ENCODE measurements around the gene IL1RAPL2.

Gene IL1RAPL2

DNA sequence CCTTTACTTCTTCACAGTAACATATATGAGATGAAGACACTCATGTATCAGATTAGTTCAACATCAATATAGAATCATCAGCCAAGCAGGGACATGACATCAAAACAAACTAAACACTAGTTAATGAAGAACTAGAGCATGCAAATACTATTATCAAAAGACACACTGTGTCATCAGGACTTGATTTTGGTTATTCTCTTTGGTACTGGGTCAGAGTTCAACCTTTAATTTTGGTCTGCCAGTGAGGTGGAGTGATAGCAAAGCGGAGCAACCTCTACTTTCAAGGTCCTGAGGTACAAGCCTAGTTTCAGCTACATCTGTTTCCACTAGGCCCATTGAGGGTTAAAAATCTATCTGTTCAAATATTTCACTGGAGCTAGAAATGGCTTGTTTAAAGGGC lies 584.0 kb downstream of the IL1RAPL2 start:
- H3K27me3 ChIP-seq (ENCODE audit: low read depth, low read length): no peaks in the 10 kb centered on the region
- no peaks in the 10 kb centered on the region for H3K9me3 ChIP-seq (ENCODE audit: insufficient read depth, low read length)
- H3K36me3 ChIP-seq (replicated peaks; ENCODE audit: low read depth, low read length): no peaks in the 10 kb centered on the region
- H4K20me1 ChIP-seq (ENCODE audit: insufficient read depth, low read length): no peaks in the 10 kb centered on the region
- H3K4me2 ChIP-seq (ENCODE audit: low read length): no peak overlapping the region
- no peaks in the 10 kb centered on the region; the same call in 1 of the 2 replicates for H3K4me1 ChIP-seq (ENCODE audit: low read length)
- no peaks in the 10 kb centered on the region for H3K79me2 ChIP-seq (ENCODE audit: low read length)
- H3K9ac ChIP-seq (ENCODE audit: low read length): no peak overlapping the region
- no peak overlapping the region for H3K4me3 ChIP-seq (ENCODE audit: low read length)
- H3K27ac ChIP-seq (ENCODE audit: low read length): no peak overlapping the region
- H2AFZ ChIP-seq (ENCODE audit: low read depth, low read length): no peak overlapping the region
- no peak for TF ChIP-seq EZH2phosphoT487 (IDR thresholded peaks at IDR 0.05; ENCODE audit: low read depth)
- TF ChIP-seq, protein P1, sequence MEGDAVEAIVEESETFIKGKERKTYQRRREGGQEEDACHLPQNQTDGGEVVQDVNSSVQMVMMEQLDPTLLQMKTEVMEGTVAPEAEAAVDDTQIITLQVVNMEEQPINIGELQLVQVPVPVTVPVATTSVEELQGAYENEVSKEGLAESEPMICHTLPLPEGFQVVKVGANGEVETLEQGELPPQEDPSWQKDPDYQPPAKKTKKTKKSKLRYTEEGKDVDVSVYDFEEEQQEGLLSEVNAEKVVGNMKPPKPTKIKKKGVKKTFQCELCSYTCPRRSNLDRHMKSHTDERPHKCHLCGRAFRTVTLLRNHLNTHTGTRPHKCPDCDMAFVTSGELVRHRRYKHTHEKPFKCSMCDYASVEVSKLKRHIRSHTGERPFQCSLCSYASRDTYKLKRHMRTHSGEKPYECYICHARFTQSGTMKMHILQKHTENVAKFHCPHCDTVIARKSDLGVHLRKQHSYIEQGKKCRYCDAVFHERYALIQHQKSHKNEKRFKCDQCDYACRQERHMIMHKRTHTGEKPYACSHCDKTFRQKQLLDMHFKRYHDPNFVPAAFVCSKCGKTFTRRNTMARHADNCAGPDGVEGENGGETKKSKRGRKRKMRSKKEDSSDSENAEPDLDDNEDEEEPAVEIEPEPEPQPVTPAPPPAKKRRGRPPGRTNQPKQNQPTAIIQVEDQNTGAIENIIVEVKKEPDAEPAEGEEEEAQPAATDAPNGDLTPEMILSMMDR (IDR thresholded peaks at IDR 0.05; ENCODE audit: low read depth, low read length): no peak

DNA sequence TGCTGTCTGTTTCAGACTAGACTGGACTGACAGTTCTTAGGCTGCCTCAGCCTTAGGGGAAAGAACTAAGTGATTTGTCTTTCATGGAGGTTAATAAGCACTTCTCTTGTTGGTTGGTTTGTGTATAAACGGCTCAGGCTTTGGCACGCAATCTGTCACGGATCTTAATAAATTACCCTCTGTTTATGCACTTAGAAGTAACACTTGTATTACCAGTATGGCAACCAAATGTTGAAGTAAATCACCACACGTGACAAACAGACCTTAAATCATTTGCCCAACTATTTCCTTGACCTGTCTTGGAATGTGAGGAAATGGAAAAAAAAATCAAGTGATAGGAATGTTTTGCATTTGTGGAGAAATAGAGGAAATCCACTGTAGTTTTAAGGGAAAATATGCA lies 584.6 kb downstream of the IL1RAPL2 start:
- H3K27me3 ChIP-seq (ENCODE audit: low read depth, low read length): no peaks in the 10 kb centered on the region
- H3K4me1 ChIP-seq (ENCODE audit: low read length): no peaks in the 10 kb centered on the region
- no peak for TF ChIP-seq EZH2phosphoT487 (IDR thresholded peaks at IDR 0.05; ENCODE audit: low read depth)
- TF ChIP-seq, protein P1 (IDR thresholded peaks at IDR 0.05; ENCODE audit: low read depth, low read length): no peak
- no peak overlapping the region for H3K9ac ChIP-seq (ENCODE audit: low read length)
- H3K4me2 ChIP-seq (ENCODE audit: low read length): no peak overlapping the region
- H3K4me3 ChIP-seq (ENCODE audit: low read length): no peak overlapping the region
- H3K79me2 ChIP-seq (ENCODE audit: low read length): no peaks in the 10 kb centered on the region
- no peak overlapping the region for H2AFZ ChIP-seq (ENCODE audit: low read depth, low read length)
- H3K27ac ChIP-seq (ENCODE audit: low read length): no peak overlapping the region
- no peaks in the 10 kb centered on the region for H4K20me1 ChIP-seq (ENCODE audit: insufficient read depth, low read length)
- H3K36me3 ChIP-seq (replicated peaks; ENCODE audit: low read depth, low read length): no peaks in the 10 kb centered on the region
- H3K9me3 ChIP-seq (ENCODE audit: insufficient read depth, low read length): no peaks in the 10 kb centered on the region

DNA sequence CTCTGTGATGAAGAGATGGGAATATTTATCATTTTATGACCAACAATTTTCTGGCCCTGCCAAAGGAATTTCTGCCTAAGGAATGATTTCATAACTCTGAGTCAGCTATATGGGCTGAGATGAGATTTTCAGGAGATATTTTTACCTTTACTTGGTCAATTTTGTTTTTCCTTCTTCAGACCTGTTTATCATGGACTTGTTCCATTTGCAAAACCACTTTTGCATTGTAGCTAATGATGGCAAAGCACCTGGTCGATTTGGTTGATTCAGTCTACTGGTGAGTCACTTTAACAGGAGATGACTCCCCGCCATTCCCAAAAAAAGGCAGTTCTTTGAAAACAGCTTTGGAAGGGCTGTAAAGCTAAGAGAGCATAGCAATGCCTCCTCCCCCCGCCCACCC lies 601.2 kb downstream of the IL1RAPL2 start:
- Histone ChIP-seq H3K79me2 (ENCODE audit: low read length) (no peaks in the 10 kb centered on the region), H3K36me3 (replicated peaks; ENCODE audit: low read depth, low read length) (no peaks in the 10 kb centered on the region), H2AFZ (ENCODE audit: low read depth, low read length) (no peak overlapping the region), H3K27me3 (ENCODE audit: low read depth, low read length) (no peaks in the 10 kb centered on the region), H3K9me3 (ENCODE audit: insufficient read depth, low read length) (no peaks in the 10 kb centered on the region), H3K4me2 (ENCODE audit: low read length) (no peak overlapping the region), H4K20me1 (ENCODE audit: insufficient read depth, low read length) (no peaks in the 10 kb centered on the region), H3K4me1 (ENCODE audit: low read length) (no peaks in the 10 kb centered on the region), H3K27ac (ENCODE audit: low read length) (no peak overlapping the region), H3K4me3 (ENCODE audit: low read length) (no peak overlapping the region), H3K9ac (ENCODE audit: low read length) (no peak overlapping the region)
- TF ChIP-seq, protein P1 (IDR thresholded peaks at IDR 0.05; ENCODE audit: low read depth, low read length): no peak
- TF ChIP-seq EZH2phosphoT487 (IDR thresholded peaks at IDR 0.05; ENCODE audit: low read depth): no peak

DNA sequence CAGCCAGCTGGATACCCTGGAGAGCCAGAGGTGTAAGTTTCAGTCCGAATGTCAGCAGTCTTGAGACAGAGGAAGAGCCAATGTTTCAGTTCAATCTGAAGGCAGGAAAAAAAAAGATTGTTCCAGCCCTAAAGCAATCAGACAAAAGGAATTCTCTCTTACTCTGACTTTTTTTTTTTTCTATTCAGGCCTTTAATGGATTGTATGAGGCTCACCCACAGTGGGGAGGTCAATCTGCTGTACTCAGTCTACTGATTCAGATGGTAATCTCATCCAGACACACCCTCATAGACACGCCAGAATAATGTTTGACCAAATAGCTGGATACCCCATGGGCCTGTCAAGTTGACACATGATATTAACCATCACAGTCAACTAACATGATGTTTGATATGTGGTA lies 602.6 kb downstream of the IL1RAPL2 start:
- Histone ChIP-seq H3K27me3 (ENCODE audit: low read depth, low read length) (no peaks in the 10 kb centered on the region), H2AFZ (ENCODE audit: low read depth, low read length) (no peak overlapping the region), H3K79me2 (ENCODE audit: low read length) (no peaks in the 10 kb centered on the region), H4K20me1 (ENCODE audit: insufficient read depth, low read length) (no peaks in the 10 kb centered on the region), H3K9me3 (ENCODE audit: insufficient read depth, low read length) (no peaks in the 10 kb centered on the region), H3K4me3 (ENCODE audit: low read length) (no peak overlapping the region), H3K4me1 (ENCODE audit: low read length) (no peaks in the 10 kb centered on the region), H3K27ac (ENCODE audit: low read length) (no peak overlapping the region), H3K4me2 (ENCODE audit: low read length) (no peak overlapping the region), H3K36me3 (replicated peaks; ENCODE audit: low read depth, low read length) (no peaks in the 10 kb centered on the region), H3K9ac (ENCODE audit: low read length) (no peak overlapping the region)
- TF ChIP-seq, protein P1 (IDR thresholded peaks at IDR 0.05; ENCODE audit: low read depth, low read length): no peak
- no peak for TF ChIP-seq EZH2phosphoT487 (IDR thresholded peaks at IDR 0.05; ENCODE audit: low read depth)

Measured in OCI-LY3 (cell line).